Hepatocyte (in vitro differentiated cells): ENCODE results near the gene CDH1. TPM values are rescaled to one million over a fixed set of nuclear protein-coding genes. Genes with fewer than 3 reads are reported as not detected.

ENCODE experiments used
- DNase-seq: peaks from one replicate; pipeline ENCODE4 v3.0.0-alpha.2; 2016; ENCODE audit warnings: low spot score
- H2AFZ ChIP-seq: fragments of 200-600 bp; sonication (generic); 2 replicates; pipeline ENCODE4 v1.6.0; 2016; ENCODE audit warnings: antibody characterized with exemption, mild to moderate bottlenecking
- H3K27ac ChIP-seq: fragments of 200-600 bp; sonication (generic); 2 replicates; pipeline ENCODE4 v1.5.1; 2016; ENCODE audit warnings: mild to moderate bottlenecking
- H3K27me3 ChIP-seq: fragments of 200-600 bp; sonication (generic); 2 replicates; pipeline ENCODE4 v1.6.1; 2016
- H3K36me3 ChIP-seq: fragments of 200-600 bp; sonication (generic); replicated peaks from 2 replicates; pipeline ENCODE4 v1.5.1; 2016; ENCODE audit warnings: low read depth; ENCODE audit not compliant: insufficient read depth
- H3K4me1 ChIP-seq: fragments of 200-600 bp; sonication (generic); 2 replicates; pipeline ENCODE4 v1.5.1; 2016; ENCODE audit warnings: mild to moderate bottlenecking, moderate library complexity; ENCODE audit not compliant: insufficient read depth
- H3K4me2 ChIP-seq: fragments of 200-600 bp; sonication (generic); 2 replicates; pipeline ENCODE4 v1.6.0; 2016
- H3K4me3 ChIP-seq: fragments of 200-600 bp; sonication (generic); 2 replicates; pipeline ENCODE4 v1.5.1; 2016; ENCODE audit warnings: mild to moderate bottlenecking
- H3K79me2 ChIP-seq: fragments of 200-600 bp; sonication (generic); 2 replicates; pipeline ENCODE4 v1.6.0; 2017; ENCODE audit warnings: mild to moderate bottlenecking
- H3K9me2 ChIP-seq: fragments of 200-600 bp; sonication (generic); replicated peaks from 2 replicates; pipeline ENCODE4 v1.6.0; 2017; ENCODE audit warnings: mild to moderate bottlenecking; ENCODE audit not compliant: insufficient read depth
- H3K9me3 ChIP-seq: fragments of 200-600 bp; sonication (generic); 2 replicates; pipeline ENCODE4 v1.5.1; 2016; ENCODE audit warnings: low read depth, mild to moderate bottlenecking
- H4K20me1 ChIP-seq: fragments of 200-600 bp; sonication (generic); 2 replicates; pipeline ENCODE4 v1.6.0; 2016; ENCODE audit warnings: mild to moderate bottlenecking; ENCODE audit not compliant: insufficient read depth, poor library complexity, severe bottlenecking
- EZH2 ChIP-seq: fragments of 200-600 bp; sonication (generic); IDR thresholded peaks from 2 replicates; pipeline ENCODE4 v1.6.1; 2016; ENCODE audit warnings: antibody characterized with exemption, mild to moderate bottlenecking, borderline replicate concordance
- EZH2phosphoT487 ChIP-seq: fragments of 200-600 bp; sonication (generic); IDR thresholded peaks from one replicate; pipeline ENCODE4 v1.6.1; 2018; ENCODE audit warnings: antibody characterized with exemption, mild to moderate bottlenecking, low read depth, moderate library complexity; ENCODE audit not compliant: unreplicated experiment, severe bottlenecking
- WGBS: methylation state at CpG from one replicate; pipeline ENCODE4 v1.1.6; 2016; ENCODE audit warnings: low lambda C conversion rate; ENCODE audit errors: missing lambda C conversion rate; 5-methylcytosine and 5-hydroxymethylcytosine counted together
- polyA plus RNA-seq: library from polyadenylated mRNA; unstranded; fragments of >200 nt; fragmentation: Nextera tagmentation; extraction: Ambion mirVana; gene quantifications from 2 replicates; pipeline ENCODE4 v1.2.1, GENCODE V29; 2016
- total RNA-seq: library from RNA; depleted of rRNA; stranded (reverse); fragments of >200 nt; gene quantifications from 2 replicates; pipeline ENCODE4 v1.2.3, GENCODE V29; 2014
- TF ChIP-seq, protein P1 (sequence below): fragments of 200-600 bp; sonication (generic); IDR thresholded peaks from 2 replicates; pipeline ENCODE4 v1.5.1; 2016; ENCODE audit warnings: antibody characterized with exemption, mild to moderate bottlenecking; ENCODE audit not compliant: poor library complexity

CDH1 gene
- total and polyA plus RNA-seq, 2 experiments from 2014 or later: 131 to 190 TPM

GRCh38 chr16:68731637-68732036 lies 5.5 kb upstream of the CDH1 start:
- 56% methylated on average over 3 of the region's 3 CpGs for WGBS
- peak overlapping the region; percentile 69 for H3K27ac ChIP-seq

GRCh38 chr16:68732042-68732680 lies 4.9 kb upstream of the CDH1 start:
- Histone ChIP-seq H2AFZ (peak overlapping the region; percentile 18), H3K4me3 (no peak overlapping the region), H3K36me3 (no peaks in the 10 kb centered on the region), H3K4me1 (peaks cover 13% of the 10 kb centered on the region), H3K4me2 (peak overlapping the region; percentile 60), H3K27me3 (no peaks in the 10 kb centered on the region), H3K9me2 (no peaks in the 10 kb centered on the region), H3K9me3 (no peaks in the 10 kb centered on the region), H3K27ac (peak overlapping the region; percentile 69), H3K79me2 (no peaks in the 10 kb centered on the region), H4K20me1 (no peaks in the 10 kb centered on the region)
- no peak for TF ChIP-seq EZH2phosphoT487
- TF ChIP-seq EZH2: no peak
- TF ChIP-seq, protein P1, sequence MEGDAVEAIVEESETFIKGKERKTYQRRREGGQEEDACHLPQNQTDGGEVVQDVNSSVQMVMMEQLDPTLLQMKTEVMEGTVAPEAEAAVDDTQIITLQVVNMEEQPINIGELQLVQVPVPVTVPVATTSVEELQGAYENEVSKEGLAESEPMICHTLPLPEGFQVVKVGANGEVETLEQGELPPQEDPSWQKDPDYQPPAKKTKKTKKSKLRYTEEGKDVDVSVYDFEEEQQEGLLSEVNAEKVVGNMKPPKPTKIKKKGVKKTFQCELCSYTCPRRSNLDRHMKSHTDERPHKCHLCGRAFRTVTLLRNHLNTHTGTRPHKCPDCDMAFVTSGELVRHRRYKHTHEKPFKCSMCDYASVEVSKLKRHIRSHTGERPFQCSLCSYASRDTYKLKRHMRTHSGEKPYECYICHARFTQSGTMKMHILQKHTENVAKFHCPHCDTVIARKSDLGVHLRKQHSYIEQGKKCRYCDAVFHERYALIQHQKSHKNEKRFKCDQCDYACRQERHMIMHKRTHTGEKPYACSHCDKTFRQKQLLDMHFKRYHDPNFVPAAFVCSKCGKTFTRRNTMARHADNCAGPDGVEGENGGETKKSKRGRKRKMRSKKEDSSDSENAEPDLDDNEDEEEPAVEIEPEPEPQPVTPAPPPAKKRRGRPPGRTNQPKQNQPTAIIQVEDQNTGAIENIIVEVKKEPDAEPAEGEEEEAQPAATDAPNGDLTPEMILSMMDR: no peak
- DNase-seq: peak; percentile 74
- WGBS: 14% methylated on average over 8 of the region's 8 CpGs

More at GRCh38 chr16:68731637-68732036, 5.5 kb upstream of the CDH1 start:
- no peak overlapping the region for H3K4me3 ChIP-seq
- H3K79me2 ChIP-seq: no peaks in the 10 kb centered on the region
- no peaks in the 10 kb centered on the region for H3K36me3 ChIP-seq
- no peaks in the 10 kb centered on the region for H3K9me2 ChIP-seq
- peaks cover 13% of the 10 kb centered on the region for H3K4me1 ChIP-seq
- no peak for DNase-seq
- H3K9me3 ChIP-seq: no peaks in the 10 kb centered on the region
- no peaks in the 10 kb centered on the region for H3K27me3 ChIP-seq
- TF ChIP-seq, protein P1: no peak
- no peak for TF ChIP-seq EZH2
- TF ChIP-seq EZH2phosphoT487: no peak
- H3K4me2 ChIP-seq: no peak overlapping the region
- H2AFZ ChIP-seq: no peak overlapping the region
- no peaks in the 10 kb centered on the region for H4K20me1 ChIP-seq

- Histone ChIP-seq H3K4me3 (no peak overlapping the region), H4K20me1 (no peaks in the 10 kb centered on the region), H3K79me2 (peaks cover 6% of the 10 kb centered on the region), H3K36me3 (no peaks in the 10 kb centered on the region), H3K9me3 (no peaks in the 10 kb centered on the region), H3K27ac (peak overlapping the region; percentile 69), H3K27me3 (no peaks in the 10 kb centered on the region), H2AFZ (no peak overlapping the region), H3K4me2 (peak overlapping the region; percentile 60), H3K4me1 (peaks cover 13% of the 10 kb centered on the region), H3K9me2 (no peaks in the 10 kb centered on the region)
- WGBS: 45% methylated on average over 4 of the region's 4 CpGs
- TF ChIP-seq EZH2: no peak
- TF ChIP-seq, protein P1: no peak
- no peak for TF ChIP-seq EZH2phosphoT487
- DNase-seq: no peak
Observed at GRCh38 chr16:68732741-68733399, 4.2 kb upstream of the CDH1 start.
